Sciatic nerve (tissue), 2 donors: ENCODE data around the gene UTP14C. TPM values are rescaled to one million over a fixed set of nuclear protein-coding genes. Genes with fewer than 3 reads are reported as not detected.
"Not testable (repeated sequence)": the region's sequence is repeated elsewhere in the genome, so short reads cannot be mapped to it uniquely, and the experiment has no call there.

Experiments used
- ATAC-seq: fragments of 200-7000 bp; cut with Tn5 transposase; one replicate; pipeline ENCODE4 v1.9.1; 2020; ENCODE audit warnings: mild to moderate bottlenecking, moderate library complexity
- DNase-seq: peaks from one replicate; pipeline ENCODE4 v3.0.0-alpha.2; 2020; ENCODE audit warnings: low spot score
- intact Hi-C: fragments of 100-400 bp; cut with DNase I; formaldehyde crosslinking; loops from one replicate; pipeline ENCODE4 v1.14.2; 2022
- total RNA-seq: library from RNA; stranded (reverse); fragmentation: NEBNext Ultra II Directional; extraction: Animal tissue kit (Norgen Biotek cat#: 25700); gene quantifications from one replicate; pipeline ENCODE4 v1.2.1, GENCODE V29; 2021
- donor health status: DM: no; HTN: no; CAD: no.
- donor health status: DM: no; HTN: no; CAD: no.

The UTP14C gene
- 15.7 TPM for total RNA-seq

GRCh38 chr13:52024481-52024880 is at the start of gene UTP14C:
Gene UTP14C, plus strand, starts transcription at chr13:52024691. Its CDS starts 4,114 bp downstream, at chr13:52028805.
- intact Hi-C loops, result no loop called here
- DNase-seq (no peak), ATAC-seq (no peak)

GRCh38 chr13:51976423-51976822 is 48.1 kb upstream of the UTP14C start:
- DNase-seq (no peak), ATAC-seq (no peak)
- intact Hi-C loops, result no loop called here

- no peak for ATAC-seq
- intact Hi-C loops, result no loop called here
These were observed 47.6 kb upstream of the UTP14C start for GRCh38 chr13:51976890-51977289.

GRCh38 chr13:51977625-51978024 is 46.9 kb upstream of the UTP14C start:
- intact Hi-C loops, result no loop called here
- ATAC-seq (no peak), DNase-seq (no peak)

More at GRCh38 chr13:51976890-51977289, 47.6 kb upstream of the UTP14C start:
- DNase-seq, result no peak

GRCh38 chr13:51978796-51979556 is 45.5 kb upstream of the UTP14C start:
- DNase-seq, result no peak
- ATAC-seq, result no peak
- intact Hi-C loops, result no loop called here

GRCh38 chr13:51980908-51981307 is 43.6 kb upstream of the UTP14C start:
- no peak for DNase-seq
- no peak for ATAC-seq
- intact Hi-C loops, result no loop called here

- intact Hi-C loops, result no loop called here
- DNase-seq, result no peak
- ATAC-seq, result no peak
These were observed 43.1 kb upstream of the UTP14C start for GRCh38 chr13:51981355-51981754.

- ATAC-seq, intact Hi-C loops, DNase-seq: not testable (repeated sequence)
These were observed 41.2 kb upstream of the UTP14C start for GRCh38 chr13:51983292-51983691.

GRCh38 chr13:51984904-51985303 is 39.6 kb upstream of the UTP14C start:
- DNase-seq, ATAC-seq, intact Hi-C loops: not testable (repeated sequence)

GRCh38 chr13:51988988-51989618 is 35.4 kb upstream of the UTP14C start:
- intact Hi-C loops, result no loop called here
- no peak for ATAC-seq
- no peak for DNase-seq

GRCh38 chr13:51993713-51994112 is 30.8 kb upstream of the UTP14C start:
- ATAC-seq, result no peak
- intact Hi-C loops, result no loop called here

GRCh38 chr13:51995677-51996551 is 28.6 kb upstream of the UTP14C start:
- DNase-seq (no peak), ATAC-seq (peak; percentile 63)
- intact Hi-C loops, result no loop called here

More at GRCh38 chr13:51993713-51994112, 30.8 kb upstream of the UTP14C start:
- no peak for DNase-seq

- intact Hi-C loops, result no loop called here
- ATAC-seq, result no peak
- DNase-seq, result no peak
These were observed 27.9 kb upstream of the UTP14C start for GRCh38 chr13:51996641-51997040.

- ATAC-seq (no peak), DNase-seq (no peak)
- intact Hi-C loops, result no loop called here
These were observed 27.3 kb upstream of the UTP14C start for GRCh38 chr13:51997186-51997585.

- no peak for ATAC-seq
- intact Hi-C loops, result no loop called here
- no peak for DNase-seq
These were observed 26.7 kb upstream of the UTP14C start for GRCh38 chr13:51997641-51998330.

GRCh38 chr13:51998723-51999509 is 25.6 kb upstream of the UTP14C start:
- no peak for ATAC-seq
- intact Hi-C loops, result no loop called here

GRCh38 chr13:51999510-51999911 is 25.0 kb upstream of the UTP14C start:
- intact Hi-C loops, result no loop called here
- ATAC-seq (no peak), DNase-seq (no peak)

More at GRCh38 chr13:51998723-51999509, 25.6 kb upstream of the UTP14C start:
- DNase-seq, result no peak

GRCh38 chr13:51999921-52000320 is 24.6 kb upstream of the UTP14C start:
- no peak for ATAC-seq
- intact Hi-C loops, result no loop called here
- DNase-seq, result no peak
